GM21447 (cell line): ENCODE measurements around the gene ST8SIA2.

Experiments
- ATAC-seq: cut with Tn5 transposase; IDR thresholded peaks from one replicate; pipeline ENCODE4 v1.9.1; 2021; ENCODE audit not compliant: unreplicated experiment

Gene ST8SIA2, protein sequence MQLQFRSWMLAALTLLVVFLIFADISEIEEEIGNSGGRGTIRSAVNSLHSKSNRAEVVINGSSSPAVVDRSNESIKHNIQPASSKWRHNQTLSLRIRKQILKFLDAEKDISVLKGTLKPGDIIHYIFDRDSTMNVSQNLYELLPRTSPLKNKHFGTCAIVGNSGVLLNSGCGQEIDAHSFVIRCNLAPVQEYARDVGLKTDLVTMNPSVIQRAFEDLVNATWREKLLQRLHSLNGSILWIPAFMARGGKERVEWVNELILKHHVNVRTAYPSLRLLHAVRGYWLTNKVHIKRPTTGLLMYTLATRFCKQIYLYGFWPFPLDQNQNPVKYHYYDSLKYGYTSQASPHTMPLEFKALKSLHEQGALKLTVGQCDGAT

DNA sequence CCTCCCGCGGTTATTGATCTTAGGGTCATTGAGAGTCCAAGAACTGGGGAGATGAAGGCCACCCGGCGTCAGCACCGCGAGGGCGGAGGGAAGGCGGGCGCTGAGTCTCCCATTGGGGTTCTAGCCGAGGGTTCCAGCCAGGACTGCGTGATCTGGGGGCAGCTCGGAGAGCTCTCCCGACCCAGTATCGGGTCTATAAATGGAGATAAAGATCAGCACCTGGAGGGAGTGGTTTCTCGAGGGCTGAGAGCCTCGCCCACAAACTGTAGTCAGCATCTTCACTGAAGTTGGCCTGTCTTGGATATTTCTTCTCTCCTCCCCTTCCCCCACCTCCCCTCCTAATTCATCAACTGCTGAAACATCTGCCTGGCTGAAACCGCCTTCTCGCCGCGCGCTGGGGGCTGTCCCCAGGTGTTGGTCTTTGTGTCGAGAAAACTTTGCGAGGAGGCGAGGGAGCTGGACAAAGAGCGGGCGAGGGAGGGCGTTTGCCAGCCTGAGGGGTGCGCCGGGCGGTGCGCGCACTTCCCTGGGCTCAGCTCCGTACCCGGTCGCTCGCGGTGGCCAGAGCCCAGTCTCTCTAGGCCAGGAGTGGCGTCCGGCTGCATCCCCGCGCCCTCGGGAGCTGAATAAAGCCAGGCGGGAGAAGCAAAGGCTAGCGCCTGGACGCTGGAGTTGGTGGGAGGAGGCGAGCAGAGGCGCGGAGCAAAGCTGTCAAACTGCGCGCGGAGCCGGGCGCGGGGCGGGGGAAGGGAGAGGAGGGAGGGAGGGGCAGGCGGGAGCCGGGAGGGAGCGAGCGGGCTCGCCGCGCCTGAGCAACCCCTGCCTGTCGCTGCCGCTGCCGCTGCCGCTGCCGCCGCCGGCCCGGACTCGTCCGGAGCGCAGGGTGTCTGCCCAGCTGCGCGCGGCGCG lies at the start of gene ST8SIA2:
TSS of gene ST8SIA2 (plus strand) at position 811 of the 909 bp plus-strand sequence. CDS start 184 bp downstream, outside the sequence.
- ATAC-seq: no peak

GRCh38 chr15:92343924-92344643 lies 49.6 kb upstream of the ST8SIA2 start:
- no peak for ATAC-seq

- ATAC-seq: no peak
These were observed 47.6 kb upstream of the ST8SIA2 start for GRCh38 chr15:92346063-92346462.

DNA sequence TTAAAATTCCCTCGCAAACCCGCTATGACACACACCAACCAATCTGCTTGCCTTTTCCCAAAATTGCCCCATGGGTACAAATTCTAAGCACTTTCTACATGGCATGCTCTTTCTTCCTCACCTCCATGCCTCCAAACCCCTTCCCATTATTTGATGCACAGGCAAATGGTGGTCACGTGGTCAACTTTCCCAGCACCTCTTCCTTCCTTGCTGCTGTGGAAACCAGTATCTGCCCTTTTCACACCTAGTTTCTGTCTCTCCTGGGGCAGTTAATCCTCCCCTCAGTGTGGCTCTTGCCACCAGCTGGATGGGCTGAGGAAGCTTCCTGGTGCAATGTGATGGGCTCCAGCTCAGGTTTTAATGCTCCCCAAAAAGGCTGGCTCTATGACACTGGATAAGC lies 38.4 kb upstream of the ST8SIA2 start:
- ATAC-seq: no peak

- no peak for ATAC-seq
These were observed 32.2 kb upstream of the ST8SIA2 start for GRCh38 chr15:92361321-92362000.

DNA sequence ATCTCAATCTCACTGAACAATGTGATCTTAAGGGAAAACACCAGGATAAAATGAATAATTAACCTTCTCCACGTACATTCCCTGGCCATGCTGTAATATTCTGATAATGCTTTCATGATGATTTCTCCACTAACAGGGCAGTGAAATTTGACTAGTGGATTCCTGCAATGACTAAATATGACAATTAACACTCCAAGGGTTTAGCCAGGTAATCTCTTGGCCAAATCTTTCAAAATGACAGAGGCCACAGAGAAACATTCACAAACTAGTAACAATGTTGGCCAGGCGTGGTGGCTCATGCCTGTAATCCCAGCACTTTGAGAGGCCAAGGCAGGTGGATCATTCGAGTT lies 31.7 kb upstream of the ST8SIA2 start:
- no peak for ATAC-seq

DNA sequence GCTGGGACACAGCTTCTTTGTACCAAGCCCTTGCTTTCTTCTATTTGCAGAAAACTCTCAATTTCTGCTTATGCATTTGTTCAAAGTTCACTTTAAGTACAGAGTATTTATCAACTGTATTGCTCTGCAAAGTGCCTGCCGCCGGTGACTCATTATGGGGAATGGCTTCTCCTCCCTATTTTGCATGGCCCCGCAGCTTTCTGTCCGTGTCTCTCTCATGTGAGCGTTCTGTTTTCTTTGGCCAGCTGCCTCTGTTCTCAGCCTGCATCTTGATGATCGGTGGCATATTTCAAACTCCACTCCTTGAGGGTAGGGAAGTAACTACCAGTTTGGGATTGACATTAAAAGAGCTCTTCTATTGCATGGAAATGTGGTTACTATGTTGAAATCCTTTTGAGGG lies 28.6 kb upstream of the ST8SIA2 start:
- no peak for ATAC-seq

DNA sequence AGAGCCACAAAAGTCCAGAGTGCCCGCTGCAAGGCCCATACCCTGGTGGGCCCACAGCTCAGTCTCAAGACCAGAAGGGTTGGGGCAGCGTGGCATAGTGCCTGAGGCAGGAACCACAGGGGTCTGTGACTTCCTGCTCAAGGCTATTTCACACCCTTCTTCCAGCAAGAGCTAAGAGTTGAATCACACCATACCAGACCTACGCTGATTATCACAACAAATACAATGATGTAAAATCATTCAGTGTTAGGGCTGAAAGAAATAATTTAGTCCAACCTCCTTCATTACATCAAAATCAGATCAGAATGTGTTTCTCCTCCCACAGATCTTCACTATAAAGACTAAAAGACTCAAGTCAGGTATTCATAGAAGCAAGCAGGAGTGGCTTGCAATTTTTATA lies 27.8 kb upstream of the ST8SIA2 start:
- ATAC-seq: no peak

- no peak for ATAC-seq
These were observed 27.3 kb upstream of the ST8SIA2 start for GRCh38 chr15:92366381-92366780.

- no peak for ATAC-seq
These were observed 18.6 kb upstream of the ST8SIA2 start for GRCh38 chr15:92375057-92375456.

DNA sequence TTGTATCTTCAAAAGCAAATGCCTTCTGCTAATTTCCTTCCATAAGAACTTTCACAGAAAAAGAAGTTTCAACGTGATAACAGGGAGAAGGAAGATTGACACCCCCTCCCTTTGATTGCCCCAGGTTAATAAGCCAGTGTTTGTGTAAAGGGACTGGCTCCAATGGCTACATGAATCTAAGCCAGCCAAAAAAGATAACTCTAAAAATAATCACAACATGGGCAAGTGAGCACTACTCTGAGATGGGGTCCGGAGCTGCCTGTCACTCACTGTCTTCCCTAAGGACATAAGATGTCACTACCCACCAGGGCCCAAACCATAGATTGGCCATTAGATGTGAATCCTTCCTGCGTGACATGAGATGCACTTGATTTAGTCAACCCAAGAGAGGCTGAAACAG lies 17.6 kb upstream of the ST8SIA2 start:
- no peak for ATAC-seq

- no peak for ATAC-seq
These were observed 16.4 kb upstream of the ST8SIA2 start for GRCh38 chr15:92377083-92377789.

GRCh38 chr15:92383519-92384324 lies 10.0 kb upstream of the ST8SIA2 start:
- ATAC-seq: no peak

DNA sequence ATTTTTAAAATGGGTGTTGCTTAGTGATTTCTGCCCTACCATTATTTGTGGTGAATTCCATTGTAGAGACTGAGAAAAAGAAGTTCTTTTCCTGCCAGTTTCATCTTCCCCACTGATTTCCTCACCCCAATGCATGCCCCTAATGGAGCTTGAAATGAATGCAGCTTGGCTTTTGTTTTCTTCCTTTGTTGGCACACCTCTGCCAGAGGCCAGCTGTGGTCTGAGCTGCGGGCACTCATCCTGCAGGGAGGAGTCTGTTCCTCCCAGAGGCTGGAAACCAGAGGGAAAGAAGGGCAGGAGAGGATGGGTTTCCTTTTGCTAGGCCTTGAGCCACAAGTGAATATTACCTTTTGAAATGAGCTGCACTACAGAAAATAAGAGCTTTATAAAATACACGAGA lies 9.3 kb upstream of the ST8SIA2 start:
- no peak for ATAC-seq

- ATAC-seq: no peak
These were observed 8.6 kb upstream of the ST8SIA2 start for GRCh38 chr15:92385096-92385495.

- ATAC-seq: no peak
These were observed 2.0 kb upstream of the ST8SIA2 start for GRCh38 chr15:92391640-92392039.

DNA sequence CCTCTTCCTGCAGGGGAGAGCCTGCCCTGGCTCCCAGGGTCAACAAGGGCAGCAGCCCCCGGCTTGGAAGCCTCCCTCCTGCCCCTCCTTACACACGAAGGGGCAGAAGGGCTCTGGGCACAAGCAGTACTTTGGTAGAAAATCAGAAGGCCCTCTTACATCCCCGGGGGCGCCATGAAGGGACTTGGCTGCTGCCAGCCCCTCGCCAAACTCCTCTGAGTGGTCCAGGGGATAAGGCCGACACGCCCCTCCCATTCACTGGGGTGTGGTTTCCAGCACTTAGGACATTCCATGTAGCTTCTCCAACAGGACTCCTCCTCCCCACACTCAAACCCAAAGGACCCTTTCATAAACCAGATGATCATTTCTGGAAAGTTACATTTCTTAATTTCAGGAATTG lies 1.2 kb upstream of the ST8SIA2 start:
- no peak for ATAC-seq

GRCh38 chr15:92393980-92394308 lies 263 bp downstream of the ST8SIA2 start:
- no peak for ATAC-seq

DNA sequence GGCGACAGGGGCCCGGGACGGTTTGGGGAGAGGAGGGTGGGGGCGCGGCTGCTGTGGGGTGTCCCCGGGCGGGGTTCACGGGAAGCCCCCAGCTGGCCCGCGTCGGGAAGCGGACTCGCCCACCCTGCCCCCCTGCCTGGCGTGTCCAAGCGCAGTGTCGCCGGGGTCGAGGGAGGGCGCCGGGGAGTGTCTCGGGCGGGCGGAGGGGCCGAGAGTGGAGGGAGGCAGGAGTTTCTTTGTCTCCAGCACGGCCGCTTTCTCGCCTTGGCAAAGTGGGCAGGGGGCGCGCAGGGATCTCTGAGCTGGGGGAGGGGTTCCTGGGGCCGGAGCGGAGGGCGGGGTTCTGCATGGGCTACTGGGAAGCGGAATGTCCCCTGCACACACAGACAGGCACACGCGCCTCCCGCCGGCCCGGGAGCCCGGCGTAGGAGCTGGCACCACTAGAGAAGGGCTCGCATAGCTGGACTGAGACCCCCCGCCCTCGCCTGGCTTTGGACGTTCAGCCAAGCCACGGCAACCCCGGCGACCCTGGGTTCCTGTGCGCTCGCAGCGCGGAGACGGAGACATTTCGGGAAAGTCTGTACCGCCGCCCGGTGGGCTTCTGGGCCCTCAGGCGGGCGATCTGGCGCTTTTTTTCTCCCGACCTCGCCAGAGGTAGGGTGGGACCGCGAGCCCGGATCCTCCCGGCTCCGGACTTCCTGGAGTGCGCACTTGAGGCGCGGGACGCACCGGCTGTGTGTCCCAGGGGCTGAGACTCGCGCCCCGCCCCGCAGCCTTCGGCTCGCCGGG lies 822 bp downstream of the ST8SIA2 start:
- ATAC-seq: no peak
